GM23338 (cell line): ENCODE data around the gene ZNF236.

Source experiments
- CREB1 ChIP-seq: fragments of 250-450 bp; sonication (Bioruptor Pico); IDR thresholded peaks from 2 replicates; pipeline ENCODE4 v1.5.0; 2020; ENCODE audit warnings: low read depth, mild to moderate bottlenecking, moderate library complexity
- CTCF ChIP-seq, 2 experiments: fragments of 200-600 bp in 1 of 2; sonication (generic) in 1 of 2; conservative IDR thresholded peaks; 2 replicates each; pipeline versions ENCODE4 v1.5.1 to v1.6.1; 2016 to 2017; ENCODE audit warnings: antibody characterized with exemption in 2 of 2, low read depth in 2 of 2, mild to moderate bottlenecking in 2 of 2, moderate library complexity in 1 of 2
- EZH2 ChIP-seq: fragments of 200-600 bp; sonication (generic); IDR thresholded peaks from one replicate; pipeline ENCODE4 v1.8.0; 2017; ENCODE audit warnings: antibody characterized with exemption, mild to moderate bottlenecking, low read depth; ENCODE audit not compliant: unreplicated experiment
- EZH2phosphoT487 ChIP-seq: fragments of 200-600 bp; sonication (generic); IDR thresholded peaks from one replicate; pipeline ENCODE4 v1.8.1; 2018; ENCODE audit warnings: antibody characterized with exemption; ENCODE audit not compliant: unreplicated experiment
- JUNB ChIP-seq: IDR thresholded peaks from one replicate; pipeline ENCODE4 v1.6.1; 2016; ENCODE audit warnings: antibody characterized with exemption; ENCODE audit not compliant: unreplicated experiment
- NANOG ChIP-seq: IDR thresholded peaks from 2 replicates; pipeline ENCODE4 v1.6.1; 2016; ENCODE audit warnings: antibody characterized with exemption, borderline replicate concordance
- POLR2AphosphoS5 ChIP-seq: IDR thresholded peaks from 2 replicates; pipeline ENCODE4 v1.6.1; 2016; ENCODE audit warnings: antibody characterized with exemption, low read depth
- STAT1 ChIP-seq: IDR thresholded peaks from one replicate; pipeline ENCODE4 v1.6.1; 2016; ENCODE audit warnings: antibody characterized with exemption; ENCODE audit not compliant: unreplicated experiment
- ZNF114 ChIP-seq: fragments of 250-450 bp; sonication (Bioruptor Pico); IDR thresholded peaks from 2 replicates; pipeline ENCODE4 v1.5.0; 2020; ENCODE audit warnings: mild to moderate bottlenecking, moderate library complexity
- ZNF331 ChIP-seq: fragments of 250-450 bp; sonication (Bioruptor Pico); IDR thresholded peaks from 2 replicates; pipeline ENCODE4 v1.5.0; 2020; ENCODE audit warnings: low read depth, mild to moderate bottlenecking, moderate library complexity
- TF ChIP-seq, protein P1 (sequence below): IDR thresholded peaks from one replicate; pipeline ENCODE4 v1.6.1; 2018; ENCODE audit warnings: antibody characterized with exemption; ENCODE audit not compliant: unreplicated experiment
- TF ChIP-seq, protein P2 (sequence below): IDR thresholded peaks from 2 replicates; pipeline ENCODE4 v1.6.1; 2016; ENCODE audit warnings: antibody characterized with exemption
- TF ChIP-seq, protein P3 (sequence below): fragments of 250-450 bp; sonication (Bioruptor Pico); IDR thresholded peaks from 2 replicates; pipeline ENCODE4 v1.5.0; 2020; ENCODE audit warnings: mild to moderate bottlenecking, moderate library complexity

- TF ChIP-seq CTCF (conservative IDR thresholded peaks at IDR 0.05; ENCODE audit: low read depth in 2 of 2) = no peak
- TF ChIP-seq, protein P1, sequence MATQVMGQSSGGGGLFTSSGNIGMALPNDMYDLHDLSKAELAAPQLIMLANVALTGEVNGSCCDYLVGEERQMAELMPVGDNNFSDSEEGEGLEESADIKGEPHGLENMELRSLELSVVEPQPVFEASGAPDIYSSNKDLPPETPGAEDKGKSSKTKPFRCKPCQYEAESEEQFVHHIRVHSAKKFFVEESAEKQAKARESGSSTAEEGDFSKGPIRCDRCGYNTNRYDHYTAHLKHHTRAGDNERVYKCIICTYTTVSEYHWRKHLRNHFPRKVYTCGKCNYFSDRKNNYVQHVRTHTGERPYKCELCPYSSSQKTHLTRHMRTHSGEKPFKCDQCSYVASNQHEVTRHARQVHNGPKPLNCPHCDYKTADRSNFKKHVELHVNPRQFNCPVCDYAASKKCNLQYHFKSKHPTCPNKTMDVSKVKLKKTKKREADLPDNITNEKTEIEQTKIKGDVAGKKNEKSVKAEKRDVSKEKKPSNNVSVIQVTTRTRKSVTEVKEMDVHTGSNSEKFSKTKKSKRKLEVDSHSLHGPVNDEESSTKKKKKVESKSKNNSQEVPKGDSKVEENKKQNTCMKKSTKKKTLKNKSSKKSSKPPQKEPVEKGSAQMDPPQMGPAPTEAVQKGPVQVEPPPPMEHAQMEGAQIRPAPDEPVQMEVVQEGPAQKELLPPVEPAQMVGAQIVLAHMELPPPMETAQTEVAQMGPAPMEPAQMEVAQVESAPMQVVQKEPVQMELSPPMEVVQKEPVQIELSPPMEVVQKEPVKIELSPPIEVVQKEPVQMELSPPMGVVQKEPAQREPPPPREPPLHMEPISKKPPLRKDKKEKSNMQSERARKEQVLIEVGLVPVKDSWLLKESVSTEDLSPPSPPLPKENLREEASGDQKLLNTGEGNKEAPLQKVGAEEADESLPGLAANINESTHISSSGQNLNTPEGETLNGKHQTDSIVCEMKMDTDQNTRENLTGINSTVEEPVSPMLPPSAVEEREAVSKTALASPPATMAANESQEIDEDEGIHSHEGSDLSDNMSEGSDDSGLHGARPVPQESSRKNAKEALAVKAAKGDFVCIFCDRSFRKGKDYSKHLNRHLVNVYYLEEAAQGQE = no peak
- TF ChIP-seq EZH2phosphoT487 = no peak
- TF ChIP-seq EZH2 = no peak
- no peak for TF ChIP-seq POLR2AphosphoS5
- no peak for TF ChIP-seq STAT1
- no peak for TF ChIP-seq ZNF331 (CRISPR knock-in tag)
- no peak for TF ChIP-seq JUNB
- TF ChIP-seq, protein P2, sequence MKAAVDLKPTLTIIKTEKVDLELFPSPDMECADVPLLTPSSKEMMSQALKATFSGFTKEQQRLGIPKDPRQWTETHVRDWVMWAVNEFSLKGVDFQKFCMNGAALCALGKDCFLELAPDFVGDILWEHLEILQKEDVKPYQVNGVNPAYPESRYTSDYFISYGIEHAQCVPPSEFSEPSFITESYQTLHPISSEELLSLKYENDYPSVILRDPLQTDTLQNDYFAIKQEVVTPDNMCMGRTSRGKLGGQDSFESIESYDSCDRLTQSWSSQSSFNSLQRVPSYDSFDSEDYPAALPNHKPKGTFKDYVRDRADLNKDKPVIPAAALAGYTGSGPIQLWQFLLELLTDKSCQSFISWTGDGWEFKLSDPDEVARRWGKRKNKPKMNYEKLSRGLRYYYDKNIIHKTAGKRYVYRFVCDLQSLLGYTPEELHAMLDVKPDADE = no peak
- TF ChIP-seq CREB1 (CRISPR knock-in tag) = no peak
- TF ChIP-seq ZNF114 (CRISPR knock-in tag) = no peak
- TF ChIP-seq NANOG = no peak
- TF ChIP-seq, protein P3, sequence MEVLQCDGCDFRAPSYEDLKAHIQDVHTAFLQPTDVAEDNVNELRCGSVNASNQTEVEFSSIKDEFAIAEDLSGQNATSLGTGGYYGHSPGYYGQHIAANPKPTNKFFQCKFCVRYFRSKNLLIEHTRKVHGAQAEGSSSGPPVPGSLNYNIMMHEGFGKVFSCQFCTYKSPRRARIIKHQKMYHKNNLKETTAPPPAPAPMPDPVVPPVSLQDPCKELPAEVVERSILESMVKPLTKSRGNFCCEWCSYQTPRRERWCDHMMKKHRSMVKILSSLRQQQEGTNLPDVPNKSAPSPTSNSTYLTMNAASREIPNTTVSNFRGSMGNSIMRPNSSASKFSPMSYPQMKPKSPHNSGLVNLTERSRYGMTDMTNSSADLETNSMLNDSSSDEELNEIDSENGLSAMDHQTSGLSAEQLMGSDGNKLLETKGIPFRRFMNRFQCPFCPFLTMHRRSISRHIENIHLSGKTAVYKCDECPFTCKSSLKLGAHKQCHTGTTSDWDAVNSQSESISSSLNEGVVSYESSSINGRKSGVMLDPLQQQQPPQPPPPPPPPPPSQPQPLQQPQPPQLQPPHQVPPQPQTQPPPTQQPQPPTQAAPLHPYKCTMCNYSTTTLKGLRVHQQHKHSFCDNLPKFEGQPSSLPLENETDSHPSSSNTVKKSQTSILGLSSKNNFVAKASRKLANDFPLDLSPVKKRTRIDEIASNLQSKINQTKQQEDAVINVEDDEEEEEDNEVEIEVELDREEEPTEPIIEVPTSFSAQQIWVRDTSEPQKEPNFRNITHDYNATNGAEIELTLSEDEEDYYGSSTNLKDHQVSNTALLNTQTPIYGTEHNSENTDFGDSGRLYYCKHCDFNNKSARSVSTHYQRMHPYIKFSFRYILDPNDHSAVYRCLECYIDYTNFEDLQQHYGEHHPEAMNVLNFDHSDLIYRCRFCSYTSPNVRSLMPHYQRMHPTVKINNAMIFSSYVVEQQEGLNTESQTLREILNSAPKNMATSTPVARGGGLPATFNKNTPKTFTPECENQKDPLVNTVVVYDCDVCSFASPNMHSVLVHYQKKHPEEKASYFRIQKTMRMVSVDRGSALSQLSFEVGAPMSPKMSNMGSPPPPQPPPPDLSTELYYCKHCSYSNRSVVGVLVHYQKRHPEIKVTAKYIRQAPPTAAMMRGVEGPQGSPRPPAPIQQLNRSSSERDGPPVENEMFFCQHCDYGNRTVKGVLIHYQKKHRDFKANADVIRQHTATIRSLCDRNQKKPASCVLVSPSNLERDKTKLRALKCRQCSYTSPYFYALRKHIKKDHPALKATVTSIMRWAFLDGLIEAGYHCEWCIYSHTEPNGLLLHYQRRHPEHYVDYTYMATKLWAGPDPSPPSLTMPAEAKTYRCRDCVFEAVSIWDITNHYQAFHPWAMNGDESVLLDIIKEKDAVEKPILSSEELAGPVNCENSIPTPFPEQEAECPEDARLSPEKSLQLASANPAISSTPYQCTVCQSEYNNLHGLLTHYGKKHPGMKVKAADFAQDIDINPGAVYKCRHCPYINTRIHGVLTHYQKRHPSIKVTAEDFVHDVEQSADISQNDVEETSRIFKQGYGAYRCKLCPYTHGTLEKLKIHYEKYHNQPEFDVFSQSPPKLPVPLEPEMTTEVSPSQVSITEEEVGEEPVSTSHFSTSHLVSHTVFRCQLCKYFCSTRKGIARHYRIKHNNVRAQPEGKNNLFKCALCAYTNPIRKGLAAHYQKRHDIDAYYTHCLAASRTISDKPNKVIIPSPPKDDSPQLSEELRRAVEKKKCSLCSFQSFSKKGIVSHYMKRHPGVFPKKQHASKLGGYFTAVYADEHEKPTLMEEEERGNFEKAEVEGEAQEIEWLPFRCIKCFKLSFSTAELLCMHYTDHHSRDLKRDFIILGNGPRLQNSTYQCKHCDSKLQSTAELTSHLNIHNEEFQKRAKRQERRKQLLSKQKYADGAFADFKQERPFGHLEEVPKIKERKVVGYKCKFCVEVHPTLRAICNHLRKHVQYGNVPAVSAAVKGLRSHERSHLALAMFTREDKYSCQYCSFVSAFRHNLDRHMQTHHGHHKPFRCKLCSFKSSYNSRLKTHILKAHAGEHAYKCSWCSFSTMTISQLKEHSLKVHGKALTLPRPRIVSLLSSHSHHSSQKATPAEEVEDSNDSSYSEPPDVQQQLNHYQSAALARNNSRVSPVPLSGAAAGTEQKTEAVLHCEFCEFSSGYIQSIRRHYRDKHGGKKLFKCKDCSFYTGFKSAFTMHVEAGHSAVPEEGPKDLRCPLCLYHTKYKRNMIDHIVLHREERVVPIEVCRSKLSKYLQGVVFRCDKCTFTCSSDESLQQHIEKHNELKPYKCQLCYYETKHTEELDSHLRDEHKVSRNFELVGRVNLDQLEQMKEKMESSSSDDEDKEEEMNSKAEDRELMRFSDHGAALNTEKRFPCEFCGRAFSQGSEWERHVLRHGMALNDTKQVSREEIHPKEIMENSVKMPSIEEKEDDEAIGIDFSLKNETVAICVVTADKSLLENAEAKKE = no peak
These were observed 186.4 kb downstream of the ZNF236 start for GRCh38 chr18:77008576-77009315.
